Medulla oblongata (tissue), 1 donor: ENCODE measurements around the gene ZNF808.
"Not testable (repeated sequence)": the region's sequence is repeated elsewhere in the genome, so short reads cannot be mapped to it uniquely, and the experiment has no call there.

Experiments
- DNase-seq: peaks from one replicate; pipeline ENCODE4 v3.0.0-alpha.2; 2015; ENCODE audit errors: extremely low spot score

The ZNF808 gene

GRCh38 chr19:52593441-52593840 lies 66.0 kb downstream of the ZNF808 start:
- not testable (repeated sequence) for DNase-seq

GRCh38 chr19:52599241-52599640 lies 71.8 kb downstream of the ZNF808 start:
- no peak for DNase-seq

- DNase-seq: peak; percentile 2
Observed at GRCh38 chr19:52600639-52601024, 73.2 kb downstream of the ZNF808 start.

- peak; percentile 83 for DNase-seq
Observed at GRCh38 chr19:52601025-52601973, 73.8 kb downstream of the ZNF808 start.

GRCh38 chr19:52601974-52602366 lies 74.5 kb downstream of the ZNF808 start:
- peak; percentile 25 for DNase-seq

- DNase-seq: no peak
Observed at GRCh38 chr19:52602941-52603340, 75.5 kb downstream of the ZNF808 start.

- DNase-seq: no peak
Observed at GRCh38 chr19:52603558-52604207, 76.2 kb downstream of the ZNF808 start.
